Activated T-cell treated with anti-CD3 and anti-CD28 coated beads, Interleukin-2, amount 50 U/mL, for 48 hours (primary cell): ENCODE data around the gene TCEAL9.
"Not testable (repeated sequence)": the region's sequence is repeated elsewhere in the genome, so short reads cannot be mapped to it uniquely, and the experiment has no call there.

Experiments used
- DNase-seq, 2 experiments: peaks; one replicate each; pipeline ENCODE4 v3.0.0-alpha.2; 2020

TCEAL9 gene

GRCh38 chrX:103376118-103376978 lies 20.0 kb downstream of the TCEAL9 start, which contains the start of gene BEX3:
TSS of gene BEX3 (plus strand) at chrX:103376538. CDS start at chrX:103377522, 984 bp downstream.
- peak; percentile 26 to 43 for DNase-seq

- DNase-seq = peak in 1 of 2 experiments; percentile 20
These were observed 20.6 kb downstream of the TCEAL9 start for GRCh38 chrX:103376979-103377324.

- DNase-seq = no peak
These were observed 22.7 kb downstream of the TCEAL9 start for GRCh38 chrX:103378990-103379389.

GRCh38 chrX:103382877-103383276 lies 26.6 kb downstream of the TCEAL9 start:
- no peak for DNase-seq

GRCh38 chrX:103384672-103385071 lies 28.4 kb downstream of the TCEAL9 start:
- no peak for DNase-seq

- not testable (repeated sequence) for DNase-seq
These were observed 29.1 kb downstream of the TCEAL9 start for GRCh38 chrX:103385283-103385830.

GRCh38 chrX:103386332-103386731 lies 30.0 kb downstream of the TCEAL9 start:
- DNase-seq = no peak

GRCh38 chrX:103393487-103393886 lies 37.2 kb downstream of the TCEAL9 start:
- no peak for DNase-seq

GRCh38 chrX:103396186-103396585 lies 39.9 kb downstream of the TCEAL9 start:
- no peak for DNase-seq

- DNase-seq = no peak
These were observed 40.4 kb downstream of the TCEAL9 start for GRCh38 chrX:103396660-103397059.

- no peak for DNase-seq
These were observed 41.4 kb downstream of the TCEAL9 start for GRCh38 chrX:103397707-103398106.

- DNase-seq = no peak
These were observed 42.1 kb downstream of the TCEAL9 start for GRCh38 chrX:103398421-103398864.

- DNase-seq = no peak
These were observed 43.4 kb downstream of the TCEAL9 start for GRCh38 chrX:103399744-103400143.

- no peak for DNase-seq
These were observed 44.6 kb downstream of the TCEAL9 start for GRCh38 chrX:103400931-103401330.

GRCh38 chrX:103404231-103405008 lies 48.1 kb downstream of the TCEAL9 start:
- peak; percentile 49 to 60 for DNase-seq

GRCh38 chrX:103405009-103405333 lies 48.7 kb downstream of the TCEAL9 start:
- no peak for DNase-seq

GRCh38 chrX:103406256-103406655 lies 50.0 kb downstream of the TCEAL9 start:
- DNase-seq = no peak

- DNase-seq = no peak
These were observed 51.5 kb downstream of the TCEAL9 start for GRCh38 chrX:103407776-103408175.
